NCI-H1694 treated with DMSO at 0.1 percent for 48 hours (cell line): ENCODE measurements around the gene ZFP1.
"Not testable (repeated sequence)": the region's sequence is repeated elsewhere in the genome, so short reads cannot be mapped to it uniquely, and the experiment has no call there.

ENCODE experiments used
- DNase-seq: peaks from one replicate; lab custom pipeline; 2025; lab: John Stamatoyannopoulos, UW

Gene ZFP1

GRCh38 chr16:75113541-75114121, 34.7 kb upstream of the ZFP1 start:
- no peak for DNase-seq

GRCh38 chr16:75114179-75114945, 34.0 kb upstream of the ZFP1 start:
- no peak for DNase-seq

DNA sequence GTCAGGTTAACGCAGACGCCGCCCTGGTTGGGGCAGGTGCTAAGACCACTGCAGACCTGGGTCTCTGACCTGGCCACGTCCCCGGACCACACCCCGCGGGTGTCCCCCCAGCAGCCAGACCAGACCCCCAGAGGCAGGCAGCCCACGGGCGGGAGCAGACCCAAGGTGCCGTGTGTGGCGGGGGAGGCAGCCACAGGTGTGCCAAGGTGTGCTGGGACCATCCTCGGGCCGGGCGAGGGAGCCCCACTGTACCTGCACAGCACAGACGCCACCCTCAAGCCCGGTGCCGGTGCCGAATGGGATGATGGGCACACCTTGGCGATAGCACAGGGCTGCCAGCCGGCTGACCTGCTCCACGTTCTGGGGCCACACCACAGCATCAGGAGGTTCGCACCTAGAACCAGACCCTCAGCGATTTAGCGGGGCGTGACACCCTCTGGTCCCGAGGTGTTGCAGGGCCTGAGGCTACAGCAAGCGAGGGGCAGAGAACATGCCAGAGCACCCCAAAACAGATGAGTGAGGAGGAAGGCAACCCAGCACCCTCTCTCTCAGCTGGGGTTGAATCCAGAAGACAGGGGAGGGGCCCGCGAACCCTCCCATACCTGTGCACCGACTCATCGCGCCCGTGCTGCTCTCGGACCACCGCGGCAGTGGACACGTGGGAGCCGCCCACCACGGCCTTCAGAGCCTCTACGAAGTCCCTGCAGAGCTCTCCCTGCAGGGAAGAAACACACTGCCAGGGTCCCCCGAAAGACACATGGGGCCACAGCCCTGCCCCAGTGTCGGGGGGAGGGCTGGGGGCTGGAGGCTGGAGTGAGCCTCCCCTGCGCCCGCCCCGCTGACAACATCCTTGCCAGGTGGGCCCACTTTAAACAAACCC, 33.1 kb upstream of the ZFP1 start:
- DNase-seq, result no peak

DNA sequence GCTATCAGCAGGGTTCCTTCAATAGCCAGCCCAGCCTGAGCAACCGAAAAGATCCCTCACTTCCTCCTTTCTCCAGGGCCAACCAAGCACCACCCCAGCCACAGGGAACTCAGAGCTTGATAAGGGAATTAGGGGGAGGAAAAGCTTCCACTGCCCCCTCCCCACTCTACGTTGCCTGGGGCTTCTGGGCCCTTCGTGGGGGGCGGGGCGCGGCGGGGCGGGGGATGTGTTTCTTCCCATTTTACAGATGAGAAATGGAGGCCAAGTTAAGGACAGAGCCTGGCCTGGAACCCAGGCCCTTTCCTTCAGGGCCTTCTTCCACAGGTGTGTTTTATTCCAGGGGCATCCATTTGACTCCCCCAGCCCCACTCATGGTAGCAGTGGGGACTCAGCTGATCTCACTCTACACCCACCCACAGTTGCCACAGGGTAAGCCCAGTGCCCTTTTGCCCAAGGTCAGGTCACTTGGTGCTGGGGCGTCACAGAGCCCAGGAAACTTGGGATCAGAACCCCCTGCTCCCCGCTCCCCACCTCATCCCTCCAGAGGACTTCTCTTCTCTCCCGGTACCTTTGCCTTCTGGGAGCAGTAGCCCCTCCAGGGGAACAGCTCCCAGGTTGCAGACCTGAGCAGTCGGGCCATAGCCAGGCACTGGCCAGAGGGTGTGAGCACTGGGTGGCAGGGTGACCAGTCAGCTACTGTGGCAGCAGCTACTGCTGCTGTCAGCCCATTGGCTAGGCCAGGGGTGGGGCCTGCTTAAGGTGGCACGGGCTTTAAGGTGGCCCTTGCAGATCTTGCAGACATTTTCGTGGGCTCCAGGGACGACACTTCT, 32.0 kb upstream of the ZFP1 start, which contains the start of gene LDHD:
TSS of gene LDHD (minus strand) at position 700 of the 830 bp plus-strand sequence. CDS start at position 640, 60 bp downstream.
- no peak for DNase-seq

GRCh38 chr16:75116911-75117245, 31.4 kb upstream of the ZFP1 start:
- no peak for DNase-seq

GRCh38 chr16:75118943-75119539, 29.3 kb upstream of the ZFP1 start:
- no peak for DNase-seq

GRCh38 chr16:75120253-75120652, 28.1 kb upstream of the ZFP1 start:
- DNase-seq, result no peak

- DNase-seq, result no peak
These were observed 26.3 kb upstream of the ZFP1 start for GRCh38 chr16:75121949-75122568.

DNA sequence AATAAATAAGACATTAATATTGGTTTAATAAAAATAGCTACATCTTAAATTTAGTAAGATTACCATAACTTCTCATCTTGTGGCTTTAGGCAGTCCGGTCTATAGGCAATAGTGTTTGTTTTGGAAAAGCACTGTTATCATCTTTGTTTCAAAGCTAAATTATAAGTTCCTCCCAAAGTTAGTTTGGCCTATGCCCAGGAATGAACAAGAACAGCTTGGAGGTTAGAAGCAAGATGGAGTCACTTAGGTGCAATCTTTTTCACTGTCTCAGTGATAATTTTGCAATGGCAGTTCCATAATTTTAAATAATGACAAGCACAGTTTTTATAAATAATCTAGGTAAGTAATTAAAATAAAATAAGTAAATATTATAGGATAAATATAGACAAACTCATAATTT, 25.7 kb upstream of the ZFP1 start:
- DNase-seq, result no peak

DNA sequence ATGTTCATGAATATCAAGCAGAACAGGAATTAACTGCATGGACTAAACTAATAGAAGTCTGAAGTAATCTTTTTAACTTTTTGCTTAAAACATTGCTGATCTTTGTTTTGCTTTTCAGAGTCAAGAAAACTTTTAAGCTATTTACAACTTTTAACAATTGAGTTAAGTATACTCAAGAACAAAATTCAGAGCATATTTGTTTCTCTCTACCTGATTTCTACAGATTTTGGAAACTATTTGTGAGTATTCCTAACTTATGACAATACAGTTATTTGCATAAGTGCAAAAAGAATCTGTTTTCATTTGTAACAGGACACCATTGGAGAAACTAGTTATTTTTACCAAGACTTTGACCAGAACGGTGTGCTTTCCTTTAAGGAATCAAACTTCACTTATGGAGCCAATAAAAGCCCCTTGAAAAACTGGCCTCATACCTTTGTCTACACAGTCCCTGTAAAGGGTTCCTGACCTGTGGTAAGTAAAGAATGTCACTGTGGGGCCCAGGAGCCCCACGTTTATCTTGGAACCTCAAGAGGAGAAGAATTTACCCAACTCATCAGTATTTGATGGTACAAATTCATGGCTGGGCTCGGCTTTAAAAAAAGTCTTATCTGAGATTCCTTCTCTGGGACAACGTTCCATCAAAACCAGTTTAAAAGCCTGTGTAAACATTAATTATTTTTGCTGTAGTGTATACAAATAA, 20.5 kb upstream of the ZFP1 start:
- no peak for DNase-seq

DNA sequence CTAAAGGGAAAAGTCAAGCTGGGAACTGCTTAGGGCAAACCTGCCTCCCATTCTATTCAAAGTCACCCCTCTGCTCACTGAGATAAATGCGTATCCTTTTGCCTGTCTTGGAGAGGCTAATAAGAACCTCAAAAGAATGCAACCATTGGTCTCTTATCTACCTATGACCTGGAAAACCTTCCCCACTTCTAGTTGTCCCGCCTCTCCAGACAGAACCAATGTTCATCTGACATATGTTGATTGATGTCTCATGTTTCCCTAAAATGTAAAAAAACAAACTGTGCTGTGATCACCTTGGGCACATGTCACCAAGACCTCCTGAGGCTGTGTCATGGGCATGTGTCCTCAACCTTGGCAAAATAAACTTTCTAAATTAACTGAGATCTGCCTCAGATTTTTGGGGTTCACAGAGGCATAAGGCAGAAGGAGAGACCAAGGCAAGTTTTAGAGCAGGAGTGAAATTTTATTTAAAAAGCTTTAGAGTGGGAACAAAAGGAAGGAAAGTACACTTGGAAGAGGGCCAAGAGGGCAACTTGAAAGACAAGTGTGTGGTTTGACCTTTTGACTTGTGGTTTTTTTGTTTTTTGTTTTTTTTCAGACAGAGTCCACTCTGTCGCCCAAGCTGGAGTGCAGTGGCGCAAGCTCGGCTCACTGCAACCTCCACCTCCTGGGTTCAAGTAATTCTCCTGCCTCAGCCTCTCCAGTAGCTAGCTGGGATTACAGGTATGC, 18.7 kb upstream of the ZFP1 start:
- not testable (repeated sequence) for DNase-seq

GRCh38 chr16:75130150-75130771, 18.1 kb upstream of the ZFP1 start:
- DNase-seq, result no peak

DNA sequence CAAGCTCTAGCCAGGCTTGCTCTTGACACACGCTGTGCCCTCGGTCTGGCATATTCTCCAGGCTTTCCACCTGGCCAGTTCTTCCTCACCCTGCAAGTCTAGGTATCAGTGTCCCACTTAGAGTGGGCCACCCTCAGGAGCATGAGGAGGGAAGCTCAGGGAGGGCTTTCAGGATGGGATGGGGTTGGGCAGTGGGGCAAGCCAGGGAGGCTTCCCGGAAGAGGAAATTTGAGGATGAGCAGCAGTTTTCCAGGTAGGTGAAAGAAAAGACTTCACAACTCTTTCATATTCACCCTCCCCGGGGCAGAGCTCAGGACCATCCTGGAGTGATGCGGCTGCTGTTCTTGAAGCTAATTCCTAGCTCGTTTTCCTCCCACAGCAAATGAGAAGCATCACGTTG, 17.2 kb upstream of the ZFP1 start:
- DNase-seq, result no peak

GRCh38 chr16:75138233-75138632, 10.1 kb upstream of the ZFP1 start:
- no peak for DNase-seq

DNA sequence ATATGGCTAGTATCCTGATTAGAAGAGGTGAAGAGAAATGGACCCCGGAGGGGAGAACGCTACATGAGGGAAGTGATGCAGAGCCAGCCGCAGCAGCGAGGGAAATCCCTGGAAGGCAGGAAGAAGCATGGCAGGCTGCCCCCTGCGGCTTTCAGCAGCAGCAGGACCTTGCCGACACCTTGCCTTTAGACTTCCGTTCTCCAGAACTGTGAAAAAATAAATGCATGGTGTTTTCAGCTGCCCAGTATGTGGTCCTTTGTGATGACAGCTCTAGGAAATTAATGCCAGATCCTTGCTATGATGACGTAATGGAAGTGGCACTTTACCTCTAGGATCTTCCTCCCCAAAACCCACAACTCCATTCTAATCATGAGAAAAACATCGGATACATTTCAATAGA, 9.7 kb upstream of the ZFP1 start:
- no peak for DNase-seq

GRCh38 chr16:75139498-75139897, 8.8 kb upstream of the ZFP1 start:
- no peak for DNase-seq

GRCh38 chr16:75143941-75144340, 4.4 kb upstream of the ZFP1 start:
- DNase-seq, result no peak

GRCh38 chr16:75147968-75148310, 385 bp upstream of the ZFP1 start:
- no peak for DNase-seq

DNA sequence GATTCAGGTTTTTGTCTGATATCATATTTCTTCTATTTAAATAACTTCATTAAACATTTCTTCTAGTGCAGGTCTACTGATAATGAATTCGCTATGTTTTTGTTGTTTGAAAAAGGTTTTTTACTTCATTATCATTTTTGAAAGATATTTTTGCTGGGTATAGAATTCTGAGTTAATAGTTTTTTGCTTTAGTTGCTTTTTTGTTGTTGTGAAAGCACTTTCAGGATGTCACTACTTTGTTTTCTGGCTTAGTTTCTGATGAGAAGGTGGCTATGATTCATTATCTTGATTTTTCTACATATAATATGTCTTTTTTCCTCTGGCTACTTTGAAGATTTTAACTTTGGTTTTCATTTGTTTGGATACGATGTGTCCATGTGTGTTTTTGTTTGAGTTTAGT, 3.5 kb downstream of the ZFP1 start:
- no peak for DNase-seq

DNA sequence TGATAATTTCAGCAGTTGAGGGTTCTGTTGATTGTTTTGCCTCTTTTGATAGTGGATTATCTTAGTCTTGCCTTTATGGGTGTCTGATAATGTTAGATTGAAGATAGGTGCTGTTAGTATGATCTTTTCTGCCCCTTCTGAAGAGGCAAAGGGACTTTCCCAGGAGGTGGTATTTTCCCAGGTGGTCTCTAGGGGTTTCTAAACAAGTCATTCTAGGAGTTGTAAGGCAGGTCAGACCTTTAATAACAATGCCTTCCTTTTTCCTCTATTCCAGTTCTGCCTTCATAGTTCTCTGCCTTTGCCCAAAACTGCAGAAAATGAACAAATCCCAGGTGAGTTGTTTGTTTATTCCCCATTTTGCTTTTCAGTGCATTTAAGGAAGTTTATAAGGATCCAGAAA, 4.3 kb downstream of the ZFP1 start:
- DNase-seq, result no peak
